NT2/D1 (cell line): ENCODE data around the gene GTPBP4.

Experiments
- DNase-seq: peaks from one replicate; pipeline ENCODE4 v3.0.0-alpha.2; 2011; ENCODE audit warnings: low read depth, low spot score
- H3K27me3 ChIP-seq: 2 replicates; pipeline ENCODE4 v1.6.0; 2011; ENCODE audit warnings: mild to moderate bottlenecking; ENCODE audit not compliant: insufficient read length, insufficient read depth
- H3K36me3 ChIP-seq: 2 replicates; pipeline ENCODE4 v1.6.1; 2011; ENCODE audit warnings: mild to moderate bottlenecking, low read length, mixed read lengths; ENCODE audit not compliant: insufficient read depth, insufficient read length
- H3K4me1 ChIP-seq: 2 replicates; pipeline ENCODE4 v1.5.1; 2011; ENCODE audit not compliant: insufficient read depth, insufficient read length
- H3K4me3 ChIP-seq: 2 replicates; pipeline ENCODE4 v1.5.1; 2011; ENCODE audit warnings: low read depth; ENCODE audit not compliant: insufficient read length
- H3K9ac ChIP-seq: 2 replicates; pipeline ENCODE4 v1.6.0; 2011; ENCODE audit warnings: low read depth; ENCODE audit not compliant: insufficient read length
- H3K9me3 ChIP-seq: 2 replicates; pipeline ENCODE4 v1.5.1; 2011; ENCODE audit warnings: mild to moderate bottlenecking, low read length; ENCODE audit not compliant: insufficient read depth
- SUZ12 ChIP-seq: IDR thresholded peaks from 2 replicates; pipeline ENCODE4 v1.6.1; 2011; ENCODE audit not compliant: insufficient read length, insufficient read depth; ENCODE audit errors: extremely low read depth
- YY1 ChIP-seq: IDR thresholded peaks from 2 replicates; pipeline ENCODE4 v1.6.1; 2011; ENCODE audit not compliant: insufficient read length, insufficient read depth
- ZNF274 ChIP-seq: IDR thresholded peaks from 2 replicates; pipeline ENCODE4 v1.6.1; 2011; ENCODE audit warnings: mild to moderate bottlenecking, low read depth, low read length

The GTPBP4 gene

DNA sequence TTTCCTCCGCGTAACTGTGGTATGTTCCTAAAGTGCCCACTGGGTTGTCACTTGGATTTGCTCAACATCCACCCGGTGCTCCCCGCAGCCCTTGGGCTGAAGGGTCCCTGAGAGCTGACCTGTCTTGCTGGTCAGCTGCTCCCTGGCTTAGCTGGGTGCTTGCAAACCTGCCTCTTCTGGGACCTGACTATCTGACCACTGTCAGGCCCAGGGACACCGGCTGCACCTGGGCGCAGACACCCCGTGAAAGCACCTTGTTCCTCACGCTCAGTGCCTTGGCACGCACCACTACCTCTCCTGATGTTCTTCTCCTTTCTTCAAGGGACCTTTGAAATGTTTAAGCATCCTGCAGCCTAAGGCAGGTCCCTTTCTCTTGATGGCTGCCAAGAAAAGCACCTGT lies 30.1 kb upstream of the GTPBP4 start:
- no peaks in the 10 kb centered on the region for H3K27me3 ChIP-seq

DNA sequence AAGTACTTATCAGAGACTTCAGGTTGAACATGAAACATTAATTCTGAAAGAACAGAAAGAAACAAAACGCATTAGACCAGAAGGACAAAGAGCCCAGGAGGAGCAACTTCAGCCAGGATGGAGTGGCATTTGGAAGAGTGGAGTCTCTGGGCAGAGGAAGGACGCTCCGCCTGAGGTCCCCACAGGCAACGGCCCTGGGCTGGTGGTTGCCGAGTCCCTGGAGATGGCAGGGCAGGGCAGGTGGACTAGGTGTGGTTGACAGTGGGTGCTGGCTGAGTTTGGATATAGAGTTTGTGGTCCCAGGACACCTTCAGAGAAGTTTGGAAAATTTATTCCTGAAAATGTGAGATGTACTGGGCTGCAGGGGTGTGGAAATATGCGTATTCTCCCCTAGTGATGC lies 29.4 kb upstream of the GTPBP4 start:
- no peaks in the 10 kb centered on the region for H3K4me1 ChIP-seq
- DNase-seq, result no peak
- H3K9me3 ChIP-seq, result no peaks in the 10 kb centered on the region
- H3K9ac ChIP-seq, result no peak overlapping the region
- no peak for TF ChIP-seq ZNF274
- no peak for TF ChIP-seq SUZ12
- TF ChIP-seq YY1, result no peak
- no peak overlapping the region for H3K4me3 ChIP-seq
- no peaks in the 10 kb centered on the region for H3K36me3 ChIP-seq
- H3K27me3 ChIP-seq, result no peaks in the 10 kb centered on the region

More for the DNA sequence above, 30.1 kb upstream of the GTPBP4 start:
- TF ChIP-seq SUZ12, result no peak
- no peak for DNase-seq
- no peaks in the 10 kb centered on the region for H3K36me3 ChIP-seq
- H3K4me1 ChIP-seq, result no peaks in the 10 kb centered on the region
- H3K9me3 ChIP-seq, result no peaks in the 10 kb centered on the region
- H3K4me3 ChIP-seq, result no peak overlapping the region
- no peak overlapping the region for H3K9ac ChIP-seq

DNA sequence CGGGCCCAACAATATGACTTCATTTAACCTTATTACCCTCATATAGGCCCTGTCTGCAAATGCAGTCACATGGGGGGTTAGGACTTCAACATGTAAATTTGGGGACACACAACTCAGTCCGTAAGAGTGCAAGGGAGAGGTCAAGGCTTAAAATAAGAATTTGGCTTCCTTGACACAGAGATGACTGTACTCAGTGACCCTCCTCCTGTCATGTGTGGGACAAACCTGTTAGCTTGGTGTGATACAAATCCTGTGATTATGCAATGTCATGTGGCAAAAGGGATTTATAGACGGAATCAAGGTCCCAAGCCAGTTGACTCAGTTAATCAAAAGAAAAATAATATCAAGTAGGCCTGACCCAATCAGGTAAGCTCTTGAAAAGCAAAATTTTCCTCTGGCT lies 25.9 kb upstream of the GTPBP4 start:
- H3K9me3 ChIP-seq, result no peaks in the 10 kb centered on the region
- DNase-seq, result no peak
- no peak overlapping the region for H3K4me3 ChIP-seq
- TF ChIP-seq YY1 (no peak), SUZ12 (no peak), ZNF274 (no peak)
- no peaks in the 10 kb centered on the region for H3K4me1 ChIP-seq
- no peak overlapping the region for H3K9ac ChIP-seq
- no peaks in the 10 kb centered on the region for H3K36me3 ChIP-seq
- no peaks in the 10 kb centered on the region for H3K27me3 ChIP-seq

GRCh38 chr10:963186-963585 lies 25.0 kb upstream of the GTPBP4 start:
- Histone ChIP-seq H3K9me3 (no peaks in the 10 kb centered on the region), H3K4me3 (no peak overlapping the region), H3K9ac (no peak overlapping the region), H3K27me3 (no peaks in the 10 kb centered on the region), H3K4me1 (peaks cover 2% of the 10 kb centered on the region), H3K36me3 (no peaks in the 10 kb centered on the region)
- DNase-seq, result no peak
- TF ChIP-seq YY1 (no peak), ZNF274 (no peak), SUZ12 (no peak)

GRCh38 chr10:963655-964054 lies 24.6 kb upstream of the GTPBP4 start:
- DNase-seq, result no peak
- H3K27me3 ChIP-seq, result no peaks in the 10 kb centered on the region
- H3K9me3 ChIP-seq, result no peaks in the 10 kb centered on the region
- H3K36me3 ChIP-seq, result no peaks in the 10 kb centered on the region
- peaks cover 2% of the 10 kb centered on the region for H3K4me1 ChIP-seq
- no peak overlapping the region for H3K9ac ChIP-seq
- no peak overlapping the region for H3K4me3 ChIP-seq
- TF ChIP-seq SUZ12, result no peak
- TF ChIP-seq ZNF274, result no peak
- TF ChIP-seq YY1, result no peak

- TF ChIP-seq YY1, result no peak
- H3K4me3 ChIP-seq, result no peak overlapping the region
- H3K9ac ChIP-seq, result no peak overlapping the region
Measured at GRCh38 chr10:964321-964987, 23.8 kb upstream of the GTPBP4 start.

GRCh38 chr10:964988-965417 lies 23.2 kb upstream of the GTPBP4 start:
- Histone ChIP-seq H3K36me3 (no peaks in the 10 kb centered on the region), H3K27me3 (no peaks in the 10 kb centered on the region), H3K4me3 (no peak overlapping the region), H3K4me1 (peaks cover 2% of the 10 kb centered on the region), H3K9me3 (no peaks in the 10 kb centered on the region), H3K9ac (no peak overlapping the region)
- no peak for DNase-seq
- TF ChIP-seq YY1 (no peak), ZNF274 (no peak), SUZ12 (no peak)

More at GRCh38 chr10:964321-964987, 23.8 kb upstream of the GTPBP4 start:
- Histone ChIP-seq H3K27me3 (no peaks in the 10 kb centered on the region), H3K9me3 (no peaks in the 10 kb centered on the region), H3K4me1 (peaks cover 2% of the 10 kb centered on the region), H3K36me3 (no peaks in the 10 kb centered on the region)
- DNase-seq, result no peak
